Measurements from ENCODE around the gene PTH1R. TPM values are rescaled to one million over a fixed set of nuclear protein-coding genes. Genes with fewer than 3 reads are reported as not detected.

PTH1R gene
- total and polyA plus RNA-seq, 2 donors (not counting 1 experiment from before 2014, with no cell fraction given): 0.67 to 4.3 TPM

DNA sequence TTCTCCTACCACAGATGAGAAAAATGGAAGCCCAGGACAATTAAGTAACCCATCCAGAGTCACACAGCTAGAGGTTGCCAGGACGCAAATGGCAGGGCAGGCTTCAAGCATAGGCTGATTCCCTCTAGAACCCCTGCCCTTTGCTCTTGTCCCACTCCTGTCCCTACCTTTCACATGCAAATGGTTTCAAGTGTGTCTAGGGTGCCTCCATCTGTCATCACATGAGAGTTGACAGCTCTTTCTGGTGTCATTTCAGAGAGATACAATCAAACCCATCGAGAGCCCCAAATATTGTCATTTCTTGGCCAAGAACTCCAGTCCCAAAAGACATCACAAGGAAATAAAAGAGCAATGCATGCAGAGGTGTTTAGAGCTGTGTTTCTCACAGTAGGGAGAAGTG, 75.3 kb downstream of the PTH1R start:
- H3K9ac ChIP-seq (ENCODE audit: insufficient read depth, low read length): no peak overlapping the region
- H3K4me2 ChIP-seq (ENCODE audit: extremely low read depth, insufficient read depth, low read length): no peak overlapping the region
- no peak overlapping the region for H3K27ac ChIP-seq (ENCODE audit: insufficient read depth, low read length)
- no peak overlapping the region for H3K4me3 ChIP-seq (replicated peaks in 1 of 4; ENCODE audit: control extremely low read depth in 1 of 4, insufficient read depth in 1 of 4, low read depth in 3 of 4, low read length in 4 of 4)
- peaks cover 2% of the 10 kb centered on the region for H3K4me1 ChIP-seq (ENCODE audit: control insufficient read depth, extremely low read depth, insufficient read depth, low read length)
- no peaks in the 10 kb centered on the region for H3K27me3 ChIP-seq (ENCODE audit: control insufficient read depth, insufficient read depth, low read length)
- no peak for DNase-seq (ENCODE audit: low read depth in 2 of 2)
- no peak overlapping the region for H2AFZ ChIP-seq (ENCODE audit: low read length)
- H3K9me3 ChIP-seq (ENCODE audit: control insufficient read depth, insufficient read depth, low read depth, low read length): no peaks in the 10 kb centered on the region
- H4K20me1 ChIP-seq (ENCODE audit: control insufficient read depth, extremely low read depth, insufficient read depth, low read length): no peaks in the 10 kb centered on the region
- TF ChIP-seq, protein P1, sequence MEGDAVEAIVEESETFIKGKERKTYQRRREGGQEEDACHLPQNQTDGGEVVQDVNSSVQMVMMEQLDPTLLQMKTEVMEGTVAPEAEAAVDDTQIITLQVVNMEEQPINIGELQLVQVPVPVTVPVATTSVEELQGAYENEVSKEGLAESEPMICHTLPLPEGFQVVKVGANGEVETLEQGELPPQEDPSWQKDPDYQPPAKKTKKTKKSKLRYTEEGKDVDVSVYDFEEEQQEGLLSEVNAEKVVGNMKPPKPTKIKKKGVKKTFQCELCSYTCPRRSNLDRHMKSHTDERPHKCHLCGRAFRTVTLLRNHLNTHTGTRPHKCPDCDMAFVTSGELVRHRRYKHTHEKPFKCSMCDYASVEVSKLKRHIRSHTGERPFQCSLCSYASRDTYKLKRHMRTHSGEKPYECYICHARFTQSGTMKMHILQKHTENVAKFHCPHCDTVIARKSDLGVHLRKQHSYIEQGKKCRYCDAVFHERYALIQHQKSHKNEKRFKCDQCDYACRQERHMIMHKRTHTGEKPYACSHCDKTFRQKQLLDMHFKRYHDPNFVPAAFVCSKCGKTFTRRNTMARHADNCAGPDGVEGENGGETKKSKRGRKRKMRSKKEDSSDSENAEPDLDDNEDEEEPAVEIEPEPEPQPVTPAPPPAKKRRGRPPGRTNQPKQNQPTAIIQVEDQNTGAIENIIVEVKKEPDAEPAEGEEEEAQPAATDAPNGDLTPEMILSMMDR (conservative IDR thresholded peaks at IDR 0.05 in 1 of 2, IDR thresholded peaks at IDR 0.05 in 1 of 2; ENCODE audit: low read depth in 1 of 2, low read length in 2 of 2): no peak
- no peak for TF ChIP-seq EZH2 (IDR thresholded peaks at IDR 0.05; ENCODE audit: low read length, missing control alignments)
- H3K79me2 ChIP-seq (ENCODE audit: control insufficient read depth, insufficient read depth, low read length): peaks cover 89% of the 10 kb centered on the region
- no peaks in the 10 kb centered on the region for H3K36me3 ChIP-seq (ENCODE audit: control insufficient read depth, insufficient read depth, low read length)

Other genes starting within 250 kb of the PTH1R start
- 3.3 and 19.7 TPM in 2 replicates for gene ALS2CL, start 184.0 kb upstream of the PTH1R start, total RNA-seq
- gene ALS2CL, start 184.0 kb upstream of the PTH1R start, polyA plus RNA-seq: 0.46 and 4.4 TPM in 2 replicates
- gene TMIE, start 176.3 kb upstream of the PTH1R start, total RNA-seq: 0.51 and 2.0 TPM in 2 replicates
- gene TMIE, start 176.3 kb upstream of the PTH1R start, polyA plus RNA-seq: 0.03 and 0.27 TPM in 2 replicates
- not detected in 2 replicates for gene PRSS50, start 159.9 kb upstream of the PTH1R start, total RNA-seq
- gene PRSS50, start 159.9 kb upstream of the PTH1R start, polyA plus RNA-seq: not detected in 2 replicates
- 0.50 and 0.51 TPM in 2 replicates for gene MYL3, start 14.3 kb upstream of the PTH1R start, total RNA-seq
- 0.67 TPM in 1 of 2 replicates, not detected in the other for gene MYL3, start 14.3 kb upstream of the PTH1R start, polyA plus RNA-seq
- gene CCDC12, start 99.0 kb downstream of the PTH1R start, total RNA-seq: 25.9 and 29.2 TPM in 2 replicates
- gene CCDC12, start 99.0 kb downstream of the PTH1R start, polyA plus RNA-seq: 28.0 and 28.4 TPM in 2 replicates
- 2.1 and 4.5 TPM in 2 replicates for gene NBEAL2, start 101.9 kb downstream of the PTH1R start, total RNA-seq
- gene NBEAL2, start 101.9 kb downstream of the PTH1R start, polyA plus RNA-seq: 1.5 and 2.5 TPM in 2 replicates